ENCODE results near the gene FGA. TPM values are rescaled to one million over a fixed set of nuclear protein-coding genes. Genes with fewer than 3 reads are reported as not detected.
A peak's percentile ranks its signal among the peaks of the same experiment; 100 is the strongest.

FGA gene
- not detected in 2 replicates for total RNA-seq (2013; cell fraction: nucleolus; rRNA removed)
- total RNA-seq (2014; rRNA removed) (not detected in 2 replicates), total RNA-seq (2014; rRNA removed; fragmentation: Illumina TruSeq; extraction: Trizol) (not detected in 2 replicates), total RNA-seq (2021) (2.8 and 3.6 TPM in 2 replicates), polyA plus RNA-seq (2011; rRNA removed) (not detected in 2 replicates), polyA plus RNA-seq (2014; fragmentation: Illumina TruSeq; extraction: Trizol) (not detected in 2 replicates), polyA plus RNA-seq (2014; fragmentation: Nextera tagmentation; extraction: Ambion mirVana) (not detected), polyA plus RNA-seq (2014; rRNA removed) (not detected in 2 replicates), polyA plus RNA-seq (2016; fragmentation: Nextera tagmentation; extraction: Ambion mirVana) (not detected), polyA minus RNA-seq (2011; rRNA and poly(A)+ RNA removed) (not detected in 2 replicates), Bru-seq, nascent RNA (percentile 22 among the genes with signal in this experiment), BruChase-seq, experiment 1, labeled RNA remaining after a 6-hour chase (percentile 24 among the genes with signal in this experiment), BruChase-seq, experiment 2, labeled RNA remaining after a 2-hour chase (percentile 17 among the genes with signal in this experiment)
- polyA plus RNA-seq (2011; ENCODE audit: low read depth) = not detected
- not detected in 2 replicates for polyA plus RNA-seq (2011; cell fraction: cytosol; rRNA removed)
- not detected in 2 replicates for polyA plus RNA-seq (2011; cell fraction: nucleus; rRNA removed)
- polyA plus RNA-seq (2012) = not detected in 2 replicates
- not detected in 2 replicates for polyA minus RNA-seq (2011; cell fraction: cytosol; rRNA and poly(A)+ RNA removed)
- not detected in 2 replicates for polyA minus RNA-seq (2011; cell fraction: nucleus; rRNA and poly(A)+ RNA removed)
- long read RNA-seq, experiment 1 = 0 reads
- long read RNA-seq, experiment 2 = 0 reads

DNA sequence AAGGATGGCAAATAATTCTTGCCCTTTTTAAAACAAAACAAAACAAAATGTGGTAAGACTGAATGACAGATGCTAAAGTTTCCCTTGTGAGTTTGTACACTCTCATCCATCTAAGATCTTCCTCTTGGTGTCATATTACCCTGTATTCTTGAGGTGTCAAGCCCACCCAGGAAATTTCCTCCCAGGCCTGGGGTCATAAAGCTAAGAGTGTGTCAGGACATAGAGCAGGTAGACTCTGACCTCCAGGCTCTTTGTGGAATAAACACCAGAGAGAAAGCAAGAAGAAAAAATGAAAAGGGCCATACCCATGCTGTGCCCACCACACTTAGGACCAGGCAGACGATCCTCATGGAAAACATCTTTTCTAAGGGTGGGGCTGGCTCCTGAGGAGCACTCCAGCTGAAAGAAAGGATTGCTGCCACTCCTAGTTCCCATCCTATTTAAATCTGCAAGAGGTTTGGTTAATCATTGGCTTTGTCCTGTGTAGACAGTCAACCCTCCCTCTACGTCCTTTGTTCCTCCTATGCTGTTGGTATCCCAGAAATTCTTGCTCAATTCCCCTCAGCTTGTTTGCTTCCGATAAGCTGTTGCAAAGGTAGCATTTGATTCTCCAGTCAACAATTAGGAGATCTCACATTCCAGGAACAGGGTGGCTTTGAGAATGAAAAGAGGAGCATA lies at the start of gene FGA:
Gene FGA, minus strand, starts transcription at position 414 of the 678 bp plus-strand sequence. Its CDS starts 55 bp downstream, at position 359.
- no peak within 1 kb of the TSS for H3K27ac ChIP-seq (ENCODE audit: control insufficient read depth, insufficient read depth)
- DNase-seq (ENCODE audit: low read depth, low spot score) (no peak), FAIRE-seq (no peak), ATAC-seq (no peak)
- SMC1A ChIA-PET (ENCODE audit: uncharacterized antibody, unreplicated experiment) = interaction anchor here (1.7 kb wide), 1 partner anchor 26 kb away, joined by 3 read pairs; no protein-coding TSS in a partner anchor
- BruUV-seq (replicated peaks) = no TSS peak
- RAD21 ChIA-PET (ENCODE audit: unreplicated experiment) = interaction anchor here (0.6 kb wide), 1 partner anchor 18 kb away, joined by 3 read pairs; no protein-coding TSS in a partner anchor
- in situ Hi-C loops (cut with MboI) = no loop called here
- H3K36me3 ChIP-seq (ENCODE audit: control insufficient read depth in 2 of 2, insufficient read depth in 2 of 2, low read length in 1 of 2) = no peaks in the 10 kb centered on the region
- no peaks in the 10 kb centered on the region for H3K4me1 ChIP-seq (ENCODE audit: control insufficient read depth, insufficient read depth, low read length)
- POLR2A ChIA-PET = no interaction called here
- intact Hi-C loops (cut with micrococcal nuclease; ENCODE audit: unreplicated experiment) = no loop called here
- H3K79me2 ChIP-seq (ENCODE audit: control insufficient read depth, insufficient read depth, low read length) = no peaks in the 10 kb centered on the region
- TF ChIP-seq FOS (IDR thresholded peaks at IDR 0.05; ENCODE audit: borderline replicate concordance, extremely low read depth, insufficient read length) (no peak), IRF4 (IDR thresholded peaks at IDR 0.05; ENCODE audit: low read depth, low read length) (no peak), ASH2L (IDR thresholded peaks at IDR 0.05; ENCODE audit: borderline replicate concordance, low read depth) (no peak), SMC3 (IDR thresholded peaks at IDR 0.05; ENCODE audit: borderline replicate concordance, low read length) (no peak), CBX3 (IDR thresholded peaks at IDR 0.05; ENCODE audit: borderline replicate concordance, low read depth) (no peak), ZSCAN29 (IDR thresholded peaks at IDR 0.05) (no peak), SMAD5 (IDR thresholded peaks at IDR 0.05; ENCODE audit: low read depth) (no peak), RFX5 (IDR thresholded peaks at IDR 0.05; ENCODE audit: low read depth, low read length) (no peak), CBFB (IDR thresholded peaks at IDR 0.05; ENCODE audit: low read depth) (no peak)
- TF ChIP-seq, protein P1, sequence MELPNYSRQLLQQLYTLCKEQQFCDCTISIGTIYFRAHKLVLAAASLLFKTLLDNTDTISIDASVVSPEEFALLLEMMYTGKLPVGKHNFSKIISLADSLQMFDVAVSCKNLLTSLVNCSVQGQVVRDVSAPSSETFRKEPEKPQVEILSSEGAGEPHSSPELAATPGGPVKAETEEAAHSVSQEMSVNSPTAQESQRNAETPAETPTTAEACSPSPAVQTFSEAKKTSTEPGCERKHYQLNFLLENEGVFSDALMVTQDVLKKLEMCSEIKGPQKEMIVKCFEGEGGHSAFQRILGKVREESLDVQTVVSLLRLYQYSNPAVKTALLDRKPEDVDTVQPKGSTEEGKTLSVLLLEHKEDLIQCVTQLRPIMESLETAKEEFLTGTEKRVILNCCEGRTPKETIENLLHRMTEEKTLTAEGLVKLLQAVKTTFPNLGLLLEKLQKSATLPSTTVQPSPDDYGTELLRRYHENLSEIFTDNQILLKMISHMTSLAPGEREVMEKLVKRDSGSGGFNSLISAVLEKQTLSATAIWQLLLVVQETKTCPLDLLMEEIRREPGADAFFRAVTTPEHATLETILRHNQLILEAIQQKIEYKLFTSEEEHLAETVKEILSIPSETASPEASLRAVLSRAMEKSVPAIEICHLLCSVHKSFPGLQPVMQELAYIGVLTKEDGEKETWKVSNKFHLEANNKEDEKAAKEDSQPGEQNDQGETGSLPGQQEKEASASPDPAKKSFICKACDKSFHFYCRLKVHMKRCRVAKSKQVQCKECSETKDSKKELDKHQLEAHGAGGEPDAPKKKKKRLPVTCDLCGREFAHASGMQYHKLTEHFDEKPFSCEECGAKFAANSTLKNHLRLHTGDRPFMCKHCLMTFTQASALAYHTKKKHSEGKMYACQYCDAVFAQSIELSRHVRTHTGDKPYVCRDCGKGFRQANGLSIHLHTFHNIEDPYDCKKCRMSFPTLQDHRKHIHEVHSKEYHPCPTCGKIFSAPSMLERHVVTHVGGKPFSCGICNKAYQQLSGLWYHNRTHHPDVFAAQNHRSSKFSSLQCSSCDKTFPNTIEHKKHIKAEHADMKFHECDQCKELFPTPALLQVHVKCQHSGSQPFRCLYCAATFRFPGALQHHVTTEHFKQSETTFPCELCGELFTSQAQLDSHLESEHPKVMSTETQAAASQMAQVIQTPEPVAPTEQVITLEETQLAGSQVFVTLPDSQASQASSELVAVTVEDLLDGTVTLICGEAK (IDR thresholded peaks at IDR 0.05; ENCODE audit: borderline replicate concordance) = no peak
- TF ChIP-seq, protein P2, sequence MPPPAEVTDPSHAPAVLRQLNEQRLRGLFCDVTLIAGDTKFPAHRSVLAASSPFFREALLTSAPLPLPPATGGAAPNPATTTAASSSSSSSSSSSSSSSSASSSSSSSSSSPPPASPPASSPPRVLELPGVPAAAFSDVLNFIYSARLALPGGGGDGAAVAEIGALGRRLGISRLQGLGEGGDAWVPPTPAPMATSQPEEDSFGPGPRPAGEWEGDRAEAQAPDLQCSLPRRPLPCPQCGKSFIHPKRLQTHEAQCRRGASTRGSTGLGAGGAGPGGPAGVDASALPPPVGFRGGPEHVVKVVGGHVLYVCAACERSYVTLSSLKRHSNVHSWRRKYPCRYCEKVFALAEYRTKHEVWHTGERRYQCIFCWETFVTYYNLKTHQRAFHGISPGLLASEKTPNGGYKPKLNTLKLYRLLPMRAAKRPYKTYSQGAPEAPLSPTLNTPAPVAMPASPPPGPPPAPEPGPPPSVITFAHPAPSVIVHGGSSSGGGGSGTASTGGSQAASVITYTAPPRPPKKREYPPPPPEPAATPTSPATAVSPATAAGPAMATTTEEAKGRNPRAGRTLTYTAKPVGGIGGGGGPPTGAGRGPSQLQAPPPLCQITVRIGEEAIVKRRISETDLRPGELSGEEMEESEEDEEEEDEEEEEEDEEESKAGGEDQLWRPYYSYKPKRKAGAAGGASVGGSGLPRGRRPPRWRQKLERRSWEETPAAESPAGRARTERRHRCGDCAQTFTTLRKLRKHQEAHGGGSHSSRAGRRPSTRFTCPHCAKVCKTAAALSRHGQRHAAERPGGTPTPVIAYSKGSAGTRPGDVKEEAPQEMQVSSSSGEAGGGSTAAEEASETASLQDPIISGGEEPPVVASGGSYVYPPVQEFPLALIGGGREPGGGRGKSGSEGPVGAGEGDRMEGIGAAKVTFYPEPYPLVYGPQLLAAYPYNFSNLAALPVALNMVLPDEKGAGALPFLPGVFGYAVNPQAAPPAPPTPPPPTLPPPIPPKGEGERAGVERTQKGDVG (CRISPR knock-in tag; IDR thresholded peaks at IDR 0.05) = no peak
- CTCF ChIA-PET = interaction anchor here (0.5 kb wide), 1 partner anchor 30 kb away, joined by 3 read pairs; no protein-coding TSS in a partner anchor
- no peaks in the 10 kb centered on the region for H3K27me3 ChIP-seq (replicated peaks in 1 of 2; ENCODE audit: control insufficient read depth in 2 of 2, insufficient read depth in 2 of 2, low read length in 1 of 2)
- no peak within 1 kb of the TSS for H3K4me2 ChIP-seq (ENCODE audit: control insufficient read depth, insufficient read depth)
- H3K9ac ChIP-seq (ENCODE audit: control insufficient read depth, insufficient read depth, low read length) = no peak within 1 kb of the TSS
- no peaks in the 10 kb centered on the region for H3K9me3 ChIP-seq (replicated peaks; ENCODE audit: control insufficient read depth, insufficient read depth, low read length)
- WGBS (ENCODE audit: insufficient coverage, insufficient replicate concordance, low lambda C conversion rate, missing lambda C conversion rate) = 25% methylated on average over 3 of the region's 3 CpGs
- H2AFZ ChIP-seq (ENCODE audit: control insufficient read depth, low read depth, low read length) = no peak within 1 kb of the TSS
- H4K20me1 ChIP-seq (ENCODE audit: control insufficient read depth, insufficient read depth) = no peaks in the 10 kb centered on the region
- H3K4me3 ChIP-seq = no peak within 1 kb of the TSS

Data from GM12878 (cell line).